ENCODE results near the gene PEX1. TPM values are rescaled to one million over a fixed set of nuclear protein-coding genes. Genes with fewer than 3 reads are reported as not detected.

The PEX1 gene
- total RNA-seq, 1 donor from 2014 or later: 9.9 TPM

DNA sequence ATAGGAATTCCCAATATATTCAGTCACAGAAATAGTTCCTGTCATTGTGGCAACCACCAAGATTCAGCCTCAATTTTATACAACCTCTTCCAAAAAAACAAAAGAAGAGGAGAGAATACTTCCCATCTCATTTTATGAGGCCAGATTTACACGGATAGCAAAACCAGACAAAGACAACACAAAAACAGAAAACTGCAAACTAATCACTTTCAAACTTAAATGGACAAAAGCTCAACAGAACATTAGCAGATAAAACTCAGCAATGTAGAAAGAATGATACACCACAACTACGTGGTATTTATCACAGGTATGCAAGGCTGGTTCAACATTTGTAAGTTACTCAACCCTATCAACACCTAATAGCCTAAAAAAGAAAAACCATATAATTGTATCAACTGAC lies 22.0 kb downstream of the PEX1 start:
- no peaks in the 10 kb centered on the region for H3K9me3 Mint-ChIP-seq (ENCODE audit: low read depth)
- DNase-seq (ENCODE audit: low spot score): no peak
- H3K36me3 Mint-ChIP-seq (ENCODE audit: low read depth): peaks cover 18% of the 10 kb centered on the region
- H3K4me1 Mint-ChIP-seq (ENCODE audit: low read depth): no peaks in the 10 kb centered on the region
- no peak for TF ChIP-seq CTCF (IDR thresholded peaks at IDR 0.05)
- H3K27ac Mint-ChIP-seq (ENCODE audit: unreplicated experiment): no peak overlapping the region
- H3K27me3 Mint-ChIP-seq (ENCODE audit: low read depth): no peaks in the 10 kb centered on the region
- H3K4me3 Mint-ChIP-seq (ENCODE audit: unreplicated experiment): no peak overlapping the region

DNA sequence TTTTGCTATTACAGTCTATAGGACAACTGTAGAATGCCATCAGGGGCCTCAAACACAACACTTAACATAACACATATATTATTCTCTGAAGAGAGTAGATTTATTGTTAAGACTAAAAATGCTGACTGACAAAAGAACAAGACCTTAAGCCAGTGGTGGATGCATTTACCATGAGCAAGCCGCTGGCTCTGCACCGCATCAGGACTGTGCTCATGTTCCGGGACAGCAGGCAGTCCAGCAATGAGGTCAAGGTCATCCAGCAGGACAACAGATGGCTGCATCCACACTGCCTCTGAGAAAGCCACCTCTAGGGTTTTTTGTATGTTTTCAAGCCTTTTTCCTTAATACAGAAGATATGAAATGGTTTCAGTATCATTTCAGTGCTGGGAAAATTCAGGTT lies 23.8 kb downstream of the PEX1 start:
- no peak for DNase-seq (ENCODE audit: low spot score)
- H3K27ac Mint-ChIP-seq (ENCODE audit: unreplicated experiment): no peak overlapping the region
- no peaks in the 10 kb centered on the region for H3K9me3 Mint-ChIP-seq (ENCODE audit: low read depth)

DNA sequence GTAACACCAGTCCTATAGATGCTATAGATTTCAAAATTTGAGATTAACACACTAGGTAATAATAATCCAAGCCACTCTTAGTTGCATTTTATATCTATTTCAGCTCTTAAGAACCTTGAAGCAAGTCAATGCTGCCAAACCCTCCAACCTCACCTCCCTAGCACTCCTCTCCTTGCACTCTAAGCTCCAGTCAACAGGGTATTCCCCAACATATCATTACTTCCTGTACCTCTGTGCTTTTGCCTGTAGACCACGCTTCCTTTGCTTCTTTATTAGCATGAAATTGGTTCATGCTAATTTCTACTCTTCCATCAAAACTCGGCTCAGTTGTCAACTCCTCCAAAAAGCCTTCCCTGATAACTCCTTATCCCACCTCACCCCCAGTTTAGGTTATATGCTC lies 24.6 kb downstream of the PEX1 start:
- no peaks in the 10 kb centered on the region for H3K4me1 Mint-ChIP-seq (ENCODE audit: low read depth)
- H3K27ac Mint-ChIP-seq (ENCODE audit: unreplicated experiment): no peak overlapping the region
- DNase-seq (ENCODE audit: low spot score): no peak
- no peaks in the 10 kb centered on the region for H3K27me3 Mint-ChIP-seq (ENCODE audit: low read depth)
- H3K4me3 Mint-ChIP-seq (ENCODE audit: unreplicated experiment): no peak overlapping the region
- no peaks in the 10 kb centered on the region for H3K9me3 Mint-ChIP-seq (ENCODE audit: low read depth)
- peaks cover 32% of the 10 kb centered on the region for H3K36me3 Mint-ChIP-seq (ENCODE audit: low read depth)
- TF ChIP-seq CTCF (IDR thresholded peaks at IDR 0.05): no peak

More for the DNA sequence above, 23.8 kb downstream of the PEX1 start:
- Mint-ChIP-seq H3K4me3 (ENCODE audit: unreplicated experiment) (no peak overlapping the region), H3K36me3 (ENCODE audit: low read depth) (peaks cover 29% of the 10 kb centered on the region), H3K4me1 (ENCODE audit: low read depth) (no peaks in the 10 kb centered on the region), H3K27me3 (ENCODE audit: low read depth) (no peaks in the 10 kb centered on the region)
- TF ChIP-seq CTCF (IDR thresholded peaks at IDR 0.05): no peak

- TF ChIP-seq CTCF (IDR thresholded peaks at IDR 0.05): no peak
- H3K36me3 Mint-ChIP-seq (ENCODE audit: low read depth): peaks cover 28% of the 10 kb centered on the region
Observed at GRCh38 chr7:92498557-92498956, 29.8 kb downstream of the PEX1 start.

DNA sequence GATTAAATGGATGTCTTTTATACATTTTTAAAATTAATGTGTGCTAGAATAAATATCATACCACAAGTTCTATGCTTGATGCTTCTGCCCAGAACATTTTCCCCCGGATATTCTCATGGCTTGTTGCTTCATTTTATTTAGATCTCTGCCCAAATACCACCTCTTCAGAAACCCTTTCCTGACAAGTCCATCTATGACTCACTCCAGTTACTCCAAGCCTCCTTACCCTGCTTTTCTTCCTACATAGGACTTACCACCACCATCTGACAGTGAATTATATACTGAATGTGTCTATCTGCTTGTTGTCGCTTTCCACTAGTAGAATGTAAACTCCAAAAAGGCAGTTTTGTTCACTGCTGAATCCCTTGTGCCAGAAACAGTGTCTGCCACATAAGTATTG lies 31.4 kb downstream of the PEX1 start:
- Mint-ChIP-seq H3K9me3 (ENCODE audit: low read depth) (no peaks in the 10 kb centered on the region), H3K27me3 (ENCODE audit: low read depth) (no peaks in the 10 kb centered on the region), H3K36me3 (ENCODE audit: low read depth) (peaks cover 30% of the 10 kb centered on the region), H3K4me1 (ENCODE audit: low read depth) (peaks cover 4% of the 10 kb centered on the region), H3K27ac (ENCODE audit: unreplicated experiment) (peak overlapping the region; percentile 49), H3K4me3 (ENCODE audit: unreplicated experiment) (peak overlapping the region; percentile 8)
- TF ChIP-seq CTCF (IDR thresholded peaks at IDR 0.05): no peak
- DNase-seq (ENCODE audit: low spot score): no peak

More at GRCh38 chr7:92498557-92498956, 29.8 kb downstream of the PEX1 start:
- peaks cover 4% of the 10 kb centered on the region for H3K4me1 Mint-ChIP-seq (ENCODE audit: low read depth)
- H3K4me3 Mint-ChIP-seq (ENCODE audit: unreplicated experiment): no peak overlapping the region
- no peak overlapping the region for H3K27ac Mint-ChIP-seq (ENCODE audit: unreplicated experiment)
- DNase-seq (ENCODE audit: low spot score): no peak
- H3K9me3 Mint-ChIP-seq (ENCODE audit: low read depth): no peaks in the 10 kb centered on the region
- no peaks in the 10 kb centered on the region for H3K27me3 Mint-ChIP-seq (ENCODE audit: low read depth)

Data from chondrocyte (in vitro differentiated cells).